SK-MEL-5 (cell line): Measurements from ENCODE around the gene C1R. TPM values are rescaled to one million over a fixed set of nuclear protein-coding genes. Genes with fewer than 3 reads are reported as not detected.
"Not testable (repeated sequence)": the region's sequence is repeated elsewhere in the genome, so short reads cannot be mapped to it uniquely, and the experiment has no call there.

Experiments
- DNase-seq: peaks from one replicate; pipeline ENCODE4 v3.0.0-alpha.2; 2016; ENCODE audit warnings: low read depth, low spot score
- in situ Hi-C: cut with HindIII; loops from 2 replicates; pipeline ENCODE4 v1.10.0; 2016; ENCODE audit warnings: low sequenced_read_pairs, high pct_unique_total_duplicates, low pct_unique_long_range_greater_than_20kb
- total RNA-seq: library from RNA; depleted of rRNA; stranded (reverse); fragments of >200 nt; shearing (Covaris generic); gene quantifications from 2 replicates; pipeline ENCODE4 v1.2.3, GENCODE V29; 2014

The C1R gene
- total RNA-seq, 1 experiment from 2014 or later, result 2.0 TPM

- in situ Hi-C loops, result no loop called here
- no peak for DNase-seq
These were observed 31.1 kb downstream of the C1R start for GRCh38 chr12:7061138-7061537.

GRCh38 chr12:7060353-7060954 lies 31.8 kb downstream of the C1R start, which contains the start of gene C1S:
Gene C1S (plus strand): TSS chr12:7060718. CDS start chr12:7061913, 1,195 bp downstream.
- peak; percentile 91 for DNase-seq
- in situ Hi-C loops, result no loop called here

GRCh38 chr12:7059780-7060179 lies 32.5 kb downstream of the C1R start:
- in situ Hi-C loops, result no loop called here
- DNase-seq, result no peak

GRCh38 chr12:7058850-7059395 lies 33.3 kb downstream of the C1R start:
- in situ Hi-C loops, result no loop called here
- DNase-seq, result no peak

GRCh38 chr12:7058163-7058845 lies 33.9 kb downstream of the C1R start:
- in situ Hi-C loops, result no loop called here
- DNase-seq, result no peak

GRCh38 chr12:7055736-7056135 lies 36.5 kb downstream of the C1R start:
- DNase-seq, in situ Hi-C loops: not testable (repeated sequence)

GRCh38 chr12:7054925-7055324 lies 37.3 kb downstream of the C1R start:
- in situ Hi-C loops, result no loop called here
- no peak for DNase-seq

GRCh38 chr12:7049973-7050372 lies 42.3 kb downstream of the C1R start:
- in situ Hi-C loops, DNase-seq: not testable (repeated sequence)

- in situ Hi-C loops, result not testable (repeated sequence)
These were observed 42.7 kb downstream of the C1R start for GRCh38 chr12:7049445-7049951.

GRCh38 chr12:7047306-7047705 lies 44.9 kb downstream of the C1R start:
- in situ Hi-C loops, result no loop called here
- no peak for DNase-seq

More at GRCh38 chr12:7049445-7049951, 42.7 kb downstream of the C1R start:
- DNase-seq, result not testable (repeated sequence)

- no peak for DNase-seq
- in situ Hi-C loops, result no loop called here
These were observed 45.7 kb downstream of the C1R start for GRCh38 chr12:7046383-7047105.

GRCh38 chr12:7045913-7046312 lies 46.3 kb downstream of the C1R start:
- in situ Hi-C loops, result no loop called here

GRCh38 chr12:7042842-7043241 lies 49.4 kb downstream of the C1R start:
- in situ Hi-C loops, result no loop called here
- DNase-seq, result peak; percentile 88

More at GRCh38 chr12:7045913-7046312, 46.3 kb downstream of the C1R start:
- no peak for DNase-seq

GRCh38 chr12:7039403-7039802 lies 52.8 kb downstream of the C1R start:
- in situ Hi-C loops, result no loop called here
- DNase-seq, result no peak

GRCh38 chr12:7038591-7038990 lies 53.7 kb downstream of the C1R start:
- DNase-seq, result no peak
- in situ Hi-C loops, result no loop called here

- in situ Hi-C loops, result not testable (repeated sequence)
These were observed 54.8 kb downstream of the C1R start for GRCh38 chr12:7037411-7037810.

GRCh38 chr12:7035463-7035862 lies 56.8 kb downstream of the C1R start:
- in situ Hi-C loops, result no loop called here
- no peak for DNase-seq

More at GRCh38 chr12:7037411-7037810, 54.8 kb downstream of the C1R start:
- not testable (repeated sequence) for DNase-seq

- in situ Hi-C loops, result no loop called here
- DNase-seq, result no peak
These were observed 57.8 kb downstream of the C1R start for GRCh38 chr12:7034464-7034863.
